H9 (cell line): ENCODE results near the gene MMRN2. TPM values are rescaled to one million over a fixed set of nuclear protein-coding genes. Genes with fewer than 3 reads are reported as not detected.

Source experiments
- DNase-seq: peaks from one replicate; pipeline ENCODE4 v3.0.0-alpha.2; 2017
- H2AFZ ChIP-seq: one replicate; pipeline ENCODE4 v1.6.1; 2013; ENCODE audit warnings: mild to moderate bottlenecking, low read length, control low read depth, moderate library complexity
- H2AK5ac ChIP-seq: 2 replicates; pipeline ENCODE4 v1.6.1; 2013; ENCODE audit warnings: low read length, control low read depth, mixed read lengths; ENCODE audit not compliant: insufficient read length
- H2BK120ac ChIP-seq: one replicate; pipeline ENCODE4 v1.6.1; 2013; ENCODE audit warnings: low read depth, mild to moderate bottlenecking, low read length, control low read depth, inconsistent platforms; ENCODE audit not compliant: poor library complexity, severe bottlenecking
- H2BK12ac ChIP-seq: 2 replicates; pipeline ENCODE4 v1.6.1; 2013; ENCODE audit warnings: low read length, control low read depth, mixed read lengths, low read depth; ENCODE audit not compliant: insufficient read length
- H2BK15ac ChIP-seq: 2 replicates; pipeline ENCODE4 v1.6.1; 2013; ENCODE audit warnings: low read depth, low read length, control low read depth
- H2BK20ac ChIP-seq: one replicate; pipeline ENCODE4 v1.6.1; 2013; ENCODE audit warnings: low read depth, mild to moderate bottlenecking, low read length, control low read depth, inconsistent platforms; ENCODE audit not compliant: poor library complexity, severe bottlenecking
- H2BK5ac ChIP-seq: 2 replicates; pipeline ENCODE4 v1.6.1; 2013; ENCODE audit warnings: low read length, control low read depth, mixed read lengths; ENCODE audit not compliant: insufficient read length
- H3K14ac ChIP-seq: 2 replicates; pipeline ENCODE4 v1.6.1; 2013; ENCODE audit warnings: low read length, control low read depth; ENCODE audit not compliant: insufficient read depth
- H3K18ac ChIP-seq: 2 replicates; pipeline ENCODE4 v1.6.1; 2013; ENCODE audit warnings: low read depth, mild to moderate bottlenecking, mixed read lengths, low read length, control low read depth; ENCODE audit not compliant: insufficient read length
- H3K23ac ChIP-seq: 2 replicates; pipeline ENCODE4 v1.6.1; 2013; ENCODE audit warnings: low read length, control low read depth, mixed read lengths, low read depth; ENCODE audit not compliant: insufficient read length
- H3K23me2 ChIP-seq: 2 replicates; pipeline ENCODE4 v1.6.1; 2013; ENCODE audit warnings: low read depth, mild to moderate bottlenecking, mixed read lengths, low read length, control low read depth; ENCODE audit not compliant: insufficient read length, poor library complexity, severe bottlenecking
- H3K27ac ChIP-seq: 2 replicates; pipeline ENCODE4 v1.5.1; 2013; ENCODE audit warnings: low read length, control low read depth, mixed read lengths, low read depth; ENCODE audit not compliant: insufficient read length
- H3K27me3 ChIP-seq: 2 replicates; pipeline ENCODE4 v1.6.1; 2013; ENCODE audit warnings: low read length, control low read depth, inconsistent platforms; ENCODE audit not compliant: insufficient read depth
- H3K4ac ChIP-seq: 2 replicates; pipeline ENCODE4 v1.6.1; 2013; ENCODE audit warnings: low read depth, mild to moderate bottlenecking, control low read depth, inconsistent platforms, low read length, moderate library complexity
- H3K4me1 ChIP-seq: 2 replicates; pipeline ENCODE4 v1.6.1; 2013; ENCODE audit warnings: low read length, control low read depth, inconsistent platforms; ENCODE audit not compliant: insufficient read depth
- H3K4me2 ChIP-seq: 2 replicates; pipeline ENCODE4 v1.6.1; 2013; ENCODE audit warnings: low read length, control low read depth, mixed read lengths; ENCODE audit not compliant: insufficient read length, insufficient read depth
- H3K56ac ChIP-seq: 2 replicates; pipeline ENCODE4 v1.6.1; 2013; ENCODE audit warnings: low read depth, mild to moderate bottlenecking, mixed read lengths, low read length, control low read depth; ENCODE audit not compliant: insufficient read length
- H3K79me1 ChIP-seq: 2 replicates; pipeline ENCODE4 v1.6.1; 2013; ENCODE audit warnings: low read depth, mild to moderate bottlenecking, moderate library complexity, low read length, control low read depth, inconsistent platforms; ENCODE audit not compliant: insufficient read depth, poor library complexity, severe bottlenecking
- H3K79me2 ChIP-seq: 2 replicates; pipeline ENCODE4 v1.6.1; 2013; ENCODE audit warnings: low read length, control low read depth, inconsistent platforms; ENCODE audit not compliant: insufficient read depth
- H3K9ac ChIP-seq: 2 replicates; pipeline ENCODE4 v1.6.1; 2013; ENCODE audit warnings: low read length, control low read depth, mixed read lengths; ENCODE audit not compliant: insufficient read length; ENCODE audit errors: extremely low read depth
- H3K9me3 ChIP-seq: one replicate; pipeline ENCODE4 v1.6.1; 2013; ENCODE audit warnings: low read depth, low read length, inconsistent platforms; ENCODE audit not compliant: control insufficient read depth
- H3T11ph ChIP-seq: one replicate; pipeline ENCODE4 v1.6.1; 2013; ENCODE audit warnings: mild to moderate bottlenecking, low read length, control low read depth, inconsistent platforms
- H4K20me1 ChIP-seq: one replicate; pipeline ENCODE4 v1.6.1; 2013; ENCODE audit not compliant: control insufficient read depth, insufficient read length, insufficient read depth
- H4K5ac ChIP-seq: 2 replicates; pipeline ENCODE4 v1.6.1; 2013; ENCODE audit warnings: low read depth, mild to moderate bottlenecking, mixed read lengths, low read length, control low read depth; ENCODE audit not compliant: insufficient read length
- H4K8ac ChIP-seq: replicated peaks from 2 replicates; pipeline ENCODE4 v1.6.1; 2013; ENCODE audit warnings: low read length, control low read depth, mixed read lengths, low read depth; ENCODE audit not compliant: insufficient read length
- H4K91ac ChIP-seq: 2 replicates; pipeline ENCODE4 v1.6.1; 2013; ENCODE audit warnings: low read depth, mild to moderate bottlenecking, moderate library complexity, mixed read lengths, low read length, control low read depth; ENCODE audit not compliant: insufficient read length
- H3K27ac Mint-ChIP-seq, 3 experiments: 2 replicates in 2 of 3; 3 replicates in 1 of 3; pipeline ENCODE4 v1.8.0; 2020 to 2021; ENCODE audit warnings: mixed read lengths in 3 of 3, mild to moderate bottlenecking in 1 of 3, moderate library complexity in 1 of 3
- H3K27me3 Mint-ChIP-seq: 2 replicates; pipeline ENCODE4 v1.8.0; 2021; ENCODE audit warnings: low read depth, mild to moderate bottlenecking, moderate library complexity, mixed read lengths
- H3K36me3 Mint-ChIP-seq, 3 experiments: 2 replicates in 2 of 3; 3 replicates in 1 of 3; pipeline ENCODE4 v1.8.0; 2020 to 2021; ENCODE audit warnings: low read depth in 3 of 3, mixed read lengths in 3 of 3; ENCODE audit not compliant: insufficient read depth in 1 of 3
- H3K4me1 Mint-ChIP-seq, 2 experiments: 2 replicates each; pipeline ENCODE4 v1.8.0; 2020; ENCODE audit warnings: mixed read lengths in 2 of 2
- H3K4me3 Mint-ChIP-seq, 2 experiments: 2 replicates in 1 of 2; 3 replicates in 1 of 2; pipeline ENCODE4 v1.8.0; 2020 to 2021; ENCODE audit warnings: mild to moderate bottlenecking in 2 of 2, mixed read lengths in 2 of 2, moderate library complexity in 1 of 2
- H3K9me3 Mint-ChIP-seq, 2 experiments: 2 replicates in 1 of 2; 3 replicates in 1 of 2; pipeline ENCODE4 v1.8.0; 2020; ENCODE audit warnings: mild to moderate bottlenecking in 2 of 2, mixed read lengths in 2 of 2, moderate library complexity in 1 of 2
- WGBS: extraction: QIAGEN DNeasy Blood & Tissue Kit; methylation state at CpG from one replicate; pipeline ENCODE4 v1.1.7; 2013; ENCODE audit warnings: missing lambda C conversion rate, low lambda C conversion rate, mixed read lengths; ENCODE audit not compliant: insufficient read length; ENCODE audit errors: extremely low coverage; 5-methylcytosine and 5-hydroxymethylcytosine counted together
- total RNA-seq: library from RNA; stranded (reverse); gene quantifications from 2 replicates; pipeline ENCODE4 v1.2.1, GENCODE V29; 2021
- TF ChIP-seq, protein P1 (sequence below): fragments of 200-600 bp; sonication (generic); conservative IDR thresholded peaks from 3 replicates; pipeline ENCODE4 v1.8.0; 2021; ENCODE audit warnings: antibody characterized with exemption, mild to moderate bottlenecking

The MMRN2 gene
- total RNA-seq, 1 experiment from 2014 or later = 1.0 TPM

DNA sequence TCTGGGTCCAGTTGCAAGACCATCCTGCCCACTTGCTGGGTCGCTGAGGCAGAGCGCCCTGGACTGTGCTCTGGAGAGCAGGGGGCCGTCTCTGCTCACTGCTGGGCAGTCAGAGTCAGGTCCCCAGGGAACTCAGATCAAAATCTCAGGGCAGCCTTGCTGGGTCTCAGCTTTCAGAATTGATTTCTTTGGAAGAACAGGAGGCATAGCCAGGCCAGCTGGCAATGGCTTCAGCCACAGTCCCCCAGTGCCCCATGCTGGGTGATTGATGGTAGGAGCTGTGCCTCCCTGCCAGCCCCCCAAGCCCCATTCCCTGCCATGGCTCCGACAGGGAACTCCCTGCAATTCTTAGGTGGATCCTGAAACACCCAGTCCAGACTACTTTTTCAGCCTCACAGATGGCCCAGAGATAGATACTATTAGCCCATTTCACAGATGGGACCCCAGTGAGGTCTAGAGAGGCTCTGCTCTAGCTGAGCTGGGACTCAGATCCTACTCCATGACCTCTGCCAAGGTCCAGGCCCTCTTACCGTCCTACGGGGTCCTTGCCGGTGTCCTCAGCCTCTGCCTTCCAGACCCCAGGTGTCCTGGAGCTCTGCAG, 467 bp downstream of the MMRN2 start:
- TF ChIP-seq, protein P1, sequence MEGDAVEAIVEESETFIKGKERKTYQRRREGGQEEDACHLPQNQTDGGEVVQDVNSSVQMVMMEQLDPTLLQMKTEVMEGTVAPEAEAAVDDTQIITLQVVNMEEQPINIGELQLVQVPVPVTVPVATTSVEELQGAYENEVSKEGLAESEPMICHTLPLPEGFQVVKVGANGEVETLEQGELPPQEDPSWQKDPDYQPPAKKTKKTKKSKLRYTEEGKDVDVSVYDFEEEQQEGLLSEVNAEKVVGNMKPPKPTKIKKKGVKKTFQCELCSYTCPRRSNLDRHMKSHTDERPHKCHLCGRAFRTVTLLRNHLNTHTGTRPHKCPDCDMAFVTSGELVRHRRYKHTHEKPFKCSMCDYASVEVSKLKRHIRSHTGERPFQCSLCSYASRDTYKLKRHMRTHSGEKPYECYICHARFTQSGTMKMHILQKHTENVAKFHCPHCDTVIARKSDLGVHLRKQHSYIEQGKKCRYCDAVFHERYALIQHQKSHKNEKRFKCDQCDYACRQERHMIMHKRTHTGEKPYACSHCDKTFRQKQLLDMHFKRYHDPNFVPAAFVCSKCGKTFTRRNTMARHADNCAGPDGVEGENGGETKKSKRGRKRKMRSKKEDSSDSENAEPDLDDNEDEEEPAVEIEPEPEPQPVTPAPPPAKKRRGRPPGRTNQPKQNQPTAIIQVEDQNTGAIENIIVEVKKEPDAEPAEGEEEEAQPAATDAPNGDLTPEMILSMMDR = no peak
- H3K56ac ChIP-seq = no peak overlapping the region
- peaks cover 2% of the 10 kb centered on the region for H3K27me3 Mint-ChIP-seq
- no peak overlapping the region for H2AK5ac ChIP-seq
- no peaks in the 10 kb centered on the region for H3K79me2 ChIP-seq
- H2BK12ac ChIP-seq = no peak overlapping the region
- H3K9ac ChIP-seq = no peak overlapping the region
- peaks cover 11 to 20% (median 15%) of the 10 kb centered on the region in 3 experiments for H3K36me3 Mint-ChIP-seq
- no peaks in the 10 kb centered on the region for H3K27me3 ChIP-seq
- no peak overlapping the region for H3K27ac ChIP-seq
- H2BK120ac ChIP-seq = no peak overlapping the region
- H3K23me2 ChIP-seq = no peaks in the 10 kb centered on the region
- no peak overlapping the region for H3K4ac ChIP-seq
- H4K8ac ChIP-seq = no peak overlapping the region
- peaks cover 15 to 20% of the 10 kb centered on the region in 2 experiments for H3K9me3 Mint-ChIP-seq
- H3K79me1 ChIP-seq = no peaks in the 10 kb centered on the region
- no peak overlapping the region for H3K23ac ChIP-seq
- peaks cover 11% of the 10 kb centered on the region; the same call in 1 of the 2 replicates for H3K4me1 ChIP-seq
- H3K9me3 ChIP-seq = peaks cover 6% of the 10 kb centered on the region
- no peak overlapping the region for H2BK20ac ChIP-seq
- no peak overlapping the region for H3K14ac ChIP-seq
- H3K4me3 Mint-ChIP-seq = no peak overlapping the region
- no peak overlapping the region for H3K4me2 ChIP-seq
- H2BK15ac ChIP-seq = no peak overlapping the region
- H4K5ac ChIP-seq = no peak overlapping the region
- H4K20me1 ChIP-seq = no peaks in the 10 kb centered on the region
- H3K18ac ChIP-seq = no peak overlapping the region
- DNase-seq = peak; percentile 28
- H2BK5ac ChIP-seq = no peak overlapping the region
- H4K91ac ChIP-seq = no peak overlapping the region
- H3K4me1 Mint-ChIP-seq = peaks cover 48 to 55% of the 10 kb centered on the region in 2 experiments
- H3K27ac Mint-ChIP-seq = no peak overlapping the region; a peak in 1 of 7 replicates
- no peak overlapping the region for H3T11ph ChIP-seq
- no CpG with 5 or more reads among the region's 7 CpGs for WGBS
- H2AFZ ChIP-seq = no peak overlapping the region
